ENCODE results near the gene TBCK. TPM values are rescaled to one million over a fixed set of nuclear protein-coding genes. Genes with fewer than 3 reads are reported as not detected.

Gene TBCK
- total RNA-seq, 4 donors from 2014 or later = 37.4 to 97.1 (median 48.3) TPM

DNA sequence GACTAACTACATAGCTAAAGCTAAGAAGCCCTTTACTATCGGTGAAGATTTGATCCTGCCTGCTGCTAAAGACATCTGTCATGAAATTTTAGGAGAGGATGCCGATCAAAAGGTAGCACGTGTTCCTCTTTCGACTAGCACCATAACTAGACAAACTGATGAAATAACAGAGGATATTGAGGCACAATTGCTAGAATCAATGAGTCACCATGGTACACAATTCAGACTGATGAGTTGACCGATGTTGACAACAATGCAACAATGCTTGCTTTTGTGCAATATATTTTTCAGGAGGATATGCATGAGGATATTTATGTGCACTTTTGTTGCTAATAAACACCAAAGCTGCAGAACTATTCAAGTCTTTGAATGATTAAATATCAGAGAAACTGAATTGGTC, 24.3 kb downstream of the TBCK start:
- DNase-seq = no peak
- intact Hi-C loops (cut with DNase I; ENCODE audit: low total_unique reads) = no loop called here
- H3K4me1 ChIP-seq = no peaks in the 10 kb centered on the region
- H3K9me3 ChIP-seq = no peaks in the 10 kb centered on the region
- no peaks in the 10 kb centered on the region for H3K36me3 ChIP-seq
- TF ChIP-seq POLR2A (IDR thresholded peaks at IDR 0.05) = no peak
- TF ChIP-seq, protein P1, sequence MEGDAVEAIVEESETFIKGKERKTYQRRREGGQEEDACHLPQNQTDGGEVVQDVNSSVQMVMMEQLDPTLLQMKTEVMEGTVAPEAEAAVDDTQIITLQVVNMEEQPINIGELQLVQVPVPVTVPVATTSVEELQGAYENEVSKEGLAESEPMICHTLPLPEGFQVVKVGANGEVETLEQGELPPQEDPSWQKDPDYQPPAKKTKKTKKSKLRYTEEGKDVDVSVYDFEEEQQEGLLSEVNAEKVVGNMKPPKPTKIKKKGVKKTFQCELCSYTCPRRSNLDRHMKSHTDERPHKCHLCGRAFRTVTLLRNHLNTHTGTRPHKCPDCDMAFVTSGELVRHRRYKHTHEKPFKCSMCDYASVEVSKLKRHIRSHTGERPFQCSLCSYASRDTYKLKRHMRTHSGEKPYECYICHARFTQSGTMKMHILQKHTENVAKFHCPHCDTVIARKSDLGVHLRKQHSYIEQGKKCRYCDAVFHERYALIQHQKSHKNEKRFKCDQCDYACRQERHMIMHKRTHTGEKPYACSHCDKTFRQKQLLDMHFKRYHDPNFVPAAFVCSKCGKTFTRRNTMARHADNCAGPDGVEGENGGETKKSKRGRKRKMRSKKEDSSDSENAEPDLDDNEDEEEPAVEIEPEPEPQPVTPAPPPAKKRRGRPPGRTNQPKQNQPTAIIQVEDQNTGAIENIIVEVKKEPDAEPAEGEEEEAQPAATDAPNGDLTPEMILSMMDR (IDR thresholded peaks at IDR 0.05) = no peak
- H3K27ac ChIP-seq = no peak overlapping the region
- H3K27me3 ChIP-seq = no peaks in the 10 kb centered on the region
- no peak overlapping the region for H3K4me3 ChIP-seq

DNA sequence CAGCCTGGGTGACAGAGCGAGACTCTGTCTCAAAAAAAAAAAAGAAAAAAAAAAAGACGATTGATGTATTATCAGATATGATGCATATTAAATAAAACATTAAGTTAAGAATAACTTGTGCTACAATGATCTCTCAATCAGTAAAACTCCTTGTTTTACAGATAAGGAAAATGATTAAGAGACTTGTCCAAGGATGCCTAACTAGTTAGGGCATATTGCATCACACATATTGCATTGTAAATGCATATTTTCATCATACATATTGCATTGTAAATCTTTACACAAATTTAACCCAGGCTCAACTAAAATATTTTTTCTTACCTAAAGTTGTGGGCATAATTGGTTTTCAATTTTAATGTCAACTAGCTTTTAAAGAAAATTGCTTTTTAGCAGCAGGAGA, 26.3 kb downstream of the TBCK start:
- Histone ChIP-seq H3K27me3 (no peaks in the 10 kb centered on the region), H3K36me3 (no peaks in the 10 kb centered on the region), H3K27ac (no peak overlapping the region), H3K9me3 (no peaks in the 10 kb centered on the region), H3K4me1 (no peaks in the 10 kb centered on the region), H3K4me3 (no peak overlapping the region)
- DNase-seq = no peak
- TF ChIP-seq POLR2A (IDR thresholded peaks at IDR 0.05) = no peak
- TF ChIP-seq, protein P1 (IDR thresholded peaks at IDR 0.05) = no peak
- intact Hi-C loops (cut with DNase I; ENCODE audit: low total_unique reads) = no loop called here

DNA sequence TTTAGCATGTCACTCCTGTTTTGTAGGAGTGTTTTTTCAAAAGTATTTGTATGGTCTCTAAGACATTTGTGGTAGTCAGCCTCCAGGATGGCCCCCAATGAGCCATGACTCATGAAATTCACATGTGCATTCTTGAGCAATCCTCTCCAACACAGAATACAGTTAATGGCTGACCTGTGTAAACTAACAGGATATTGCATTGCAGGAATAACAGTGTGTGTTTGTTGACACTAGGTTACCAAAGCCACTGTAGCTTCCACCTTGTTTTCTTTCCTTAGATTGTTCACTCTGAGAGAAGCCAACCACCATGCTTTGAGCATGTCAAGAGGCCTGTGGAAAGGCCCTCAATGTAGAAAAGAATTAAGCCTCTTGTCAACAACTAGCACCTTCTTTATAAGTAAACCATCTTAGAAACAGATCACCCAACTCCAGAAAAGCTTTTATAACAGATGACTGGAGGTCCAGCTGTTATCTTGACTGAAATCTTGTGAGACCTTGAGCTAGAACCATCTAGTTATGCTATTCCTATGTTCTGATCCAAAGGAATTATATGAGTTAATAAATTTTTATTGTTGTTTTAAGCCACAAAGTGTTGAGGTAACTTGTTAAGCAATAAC, 28.5 kb downstream of the TBCK start:
- Histone ChIP-seq H3K27me3 (no peaks in the 10 kb centered on the region), H3K9me3 (no peaks in the 10 kb centered on the region), H3K4me1 (no peaks in the 10 kb centered on the region), H3K4me3 (no peak overlapping the region), H3K27ac (no peak overlapping the region), H3K36me3 (no peaks in the 10 kb centered on the region)
- DNase-seq = no peak
- TF ChIP-seq POLR2A (IDR thresholded peaks at IDR 0.05) = no peak
- TF ChIP-seq, protein P1 (IDR thresholded peaks at IDR 0.05) = no peak
- intact Hi-C loops (cut with DNase I; ENCODE audit: low total_unique reads) = no loop called here

DNA sequence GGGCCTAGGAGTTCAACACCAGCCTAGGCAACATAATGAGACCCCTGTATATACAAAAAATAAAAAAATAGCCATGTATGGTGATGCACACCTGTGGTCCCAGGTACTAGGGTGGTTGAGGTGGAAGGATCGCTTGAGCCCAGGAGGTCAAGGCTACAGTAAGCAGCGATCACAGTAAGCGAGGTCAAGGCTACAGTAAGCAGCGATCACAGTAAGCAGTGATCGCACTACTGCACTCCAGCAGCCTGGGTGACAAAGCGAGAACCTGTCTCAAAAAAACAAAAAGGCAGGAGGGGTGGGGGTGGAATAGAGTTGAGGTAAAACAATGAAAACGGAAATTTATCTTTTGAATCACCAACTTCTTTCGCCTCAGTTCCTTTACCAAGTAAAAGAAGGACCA, 29.4 kb downstream of the TBCK start:
- TF ChIP-seq, protein P1 (IDR thresholded peaks at IDR 0.05) = no peak
- no peak for TF ChIP-seq POLR2A (IDR thresholded peaks at IDR 0.05)

DNA sequence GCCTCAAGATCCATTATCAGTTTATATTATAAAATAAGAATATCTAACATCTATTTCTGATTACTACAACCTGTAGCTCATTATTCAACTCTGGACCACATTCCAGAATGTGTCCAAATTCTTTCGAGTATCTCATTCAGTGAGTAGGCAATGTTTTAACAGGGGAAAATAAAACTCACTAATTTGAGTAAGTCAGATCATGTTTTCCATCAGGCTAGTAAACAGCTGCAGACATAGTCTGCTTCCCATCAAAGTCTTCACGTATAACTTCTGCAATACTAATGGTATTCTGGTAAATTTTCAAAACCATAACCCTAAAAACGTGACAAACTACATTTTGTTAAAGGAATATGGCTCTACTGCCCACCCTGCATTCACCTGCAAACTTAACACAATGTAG, 31.8 kb downstream of the TBCK start:
- intact Hi-C loops (cut with DNase I; ENCODE audit: low total_unique reads) = no loop called here
- no peaks in the 10 kb centered on the region for H3K4me1 ChIP-seq

More for the DNA sequence above, 29.4 kb downstream of the TBCK start:
- H3K27ac ChIP-seq = no peak overlapping the region
- H3K36me3 ChIP-seq = no peaks in the 10 kb centered on the region
- intact Hi-C loops (cut with DNase I; ENCODE audit: low total_unique reads) = no loop called here
- H3K9me3 ChIP-seq = no peaks in the 10 kb centered on the region
- no peaks in the 10 kb centered on the region for H3K27me3 ChIP-seq
- no peaks in the 10 kb centered on the region for H3K4me1 ChIP-seq
- no peak for DNase-seq
- H3K4me3 ChIP-seq = no peak overlapping the region

More for the DNA sequence above, 31.8 kb downstream of the TBCK start:
- Histone ChIP-seq H3K27me3 (no peaks in the 10 kb centered on the region), H3K4me3 (no peak overlapping the region), H3K27ac (no peak overlapping the region), H3K9me3 (no peaks in the 10 kb centered on the region), H3K36me3 (no peaks in the 10 kb centered on the region)
- TF ChIP-seq, protein P1 (IDR thresholded peaks at IDR 0.05) = no peak
- DNase-seq = no peak

All from uterus (tissue), 4 donors.